IPS DF 4.7 (cell line): ENCODE results near the gene CAPN15.

Source experiments
- DNase-seq: peaks from one replicate; pipeline ENCODE4 v3.0.0-alpha.2; 2013; ENCODE audit warnings: low spot score; ENCODE audit errors: extremely low read depth

Gene CAPN15

DNA sequence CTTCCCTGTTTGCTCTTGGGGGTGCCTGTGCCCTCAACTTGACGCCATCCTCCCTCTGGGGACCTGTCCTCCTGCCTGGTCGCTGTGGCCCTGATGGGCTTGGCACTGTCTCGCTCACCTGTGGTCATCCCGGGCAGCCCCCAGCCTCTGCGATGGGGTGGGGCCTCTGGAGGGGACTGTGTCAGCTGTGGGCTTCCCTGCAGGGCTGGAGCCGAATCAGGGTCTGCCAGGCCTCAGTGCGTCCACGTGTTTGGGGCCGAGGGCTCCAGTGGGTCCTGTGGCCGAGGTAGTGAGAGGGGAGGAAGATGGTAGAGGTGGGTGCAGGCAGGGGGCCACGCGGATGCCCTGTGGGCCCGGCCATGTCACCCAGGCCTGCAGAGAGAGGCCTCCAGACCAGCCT lies 50.3 kb downstream of the CAPN15 start:
- no peak for DNase-seq

DNA sequence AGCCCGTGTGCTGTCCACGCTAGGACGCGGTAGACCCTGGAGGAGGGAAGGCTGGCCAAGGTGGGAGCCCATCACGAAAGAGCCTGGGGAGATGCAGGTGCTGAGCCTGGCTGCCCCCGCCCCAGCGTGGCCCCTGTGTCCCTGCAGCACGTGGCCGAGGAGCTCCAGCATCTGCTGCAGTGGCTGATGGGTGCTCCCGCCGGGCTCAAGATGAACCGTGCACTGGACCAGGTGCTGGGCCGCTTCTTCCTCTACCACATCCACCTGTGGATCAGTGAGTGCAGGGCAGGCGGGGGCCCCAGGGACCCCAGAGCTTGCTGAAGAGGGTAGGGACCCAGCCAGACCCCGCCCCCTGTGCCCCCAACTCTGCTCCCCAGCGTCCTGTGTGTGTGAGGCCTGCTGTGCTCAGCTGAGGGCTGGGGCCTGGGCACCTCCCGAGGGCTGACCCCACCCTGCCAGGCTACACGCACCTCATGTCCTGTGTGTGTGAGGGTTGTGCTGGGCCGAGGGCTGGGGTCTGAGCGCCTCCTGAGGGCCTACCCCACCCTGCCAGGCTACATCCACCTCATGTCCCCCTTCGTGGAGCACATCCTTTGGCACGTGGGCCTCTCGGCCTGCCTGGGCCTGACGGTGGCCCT lies 50.8 kb downstream of the CAPN15 start:
- DNase-seq: no peak

GRCh38 chr16:578870-579405 lies 51.4 kb downstream of the CAPN15 start:
- no peak for DNase-seq

DNA sequence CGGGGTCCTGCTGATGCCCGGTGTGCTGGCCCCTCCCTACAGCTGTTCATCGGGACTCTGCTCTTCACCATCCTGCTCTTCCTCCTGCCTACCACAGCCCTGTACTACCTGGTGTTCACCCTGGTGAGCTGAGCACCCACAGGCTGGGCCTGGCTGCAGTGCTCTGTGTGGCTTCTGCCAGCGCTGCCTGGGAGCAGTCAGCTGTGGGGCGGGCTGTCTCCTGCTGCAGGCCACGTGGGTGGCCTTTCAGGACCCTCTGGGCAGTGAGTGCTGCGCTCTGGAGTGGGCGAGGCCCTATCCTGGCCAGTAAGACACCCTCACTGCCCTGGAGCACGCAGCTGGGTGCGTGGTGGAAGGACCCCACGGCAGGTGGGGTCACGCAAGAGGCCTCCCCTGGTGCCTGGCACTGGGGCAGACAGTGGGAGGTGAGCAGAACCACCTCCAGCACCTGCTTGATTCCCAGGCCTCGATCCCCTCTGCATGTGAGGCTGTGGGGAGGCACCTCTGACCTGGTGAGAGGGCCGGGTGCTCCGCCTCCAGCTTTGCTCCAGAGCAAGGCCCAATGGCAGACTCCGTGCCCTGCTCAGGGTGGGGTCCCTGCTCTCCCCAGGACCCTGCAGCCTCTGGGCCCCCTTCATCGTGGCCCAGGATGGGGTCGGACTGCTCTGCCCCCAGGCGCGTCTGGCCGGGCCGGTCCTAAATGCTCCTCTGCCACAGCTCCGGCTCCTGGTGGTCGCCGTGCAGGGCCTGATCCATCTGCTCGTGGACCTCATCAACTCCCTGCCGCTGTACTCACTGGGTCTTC lies 52.8 kb downstream of the CAPN15 start:
- DNase-seq: no peak

- no peak for DNase-seq
Observed at GRCh38 chr16:580946-581498, 53.5 kb downstream of the CAPN15 start.

- no peak for DNase-seq
Observed at GRCh38 chr16:582218-582613, 54.7 kb downstream of the CAPN15 start.

DNA sequence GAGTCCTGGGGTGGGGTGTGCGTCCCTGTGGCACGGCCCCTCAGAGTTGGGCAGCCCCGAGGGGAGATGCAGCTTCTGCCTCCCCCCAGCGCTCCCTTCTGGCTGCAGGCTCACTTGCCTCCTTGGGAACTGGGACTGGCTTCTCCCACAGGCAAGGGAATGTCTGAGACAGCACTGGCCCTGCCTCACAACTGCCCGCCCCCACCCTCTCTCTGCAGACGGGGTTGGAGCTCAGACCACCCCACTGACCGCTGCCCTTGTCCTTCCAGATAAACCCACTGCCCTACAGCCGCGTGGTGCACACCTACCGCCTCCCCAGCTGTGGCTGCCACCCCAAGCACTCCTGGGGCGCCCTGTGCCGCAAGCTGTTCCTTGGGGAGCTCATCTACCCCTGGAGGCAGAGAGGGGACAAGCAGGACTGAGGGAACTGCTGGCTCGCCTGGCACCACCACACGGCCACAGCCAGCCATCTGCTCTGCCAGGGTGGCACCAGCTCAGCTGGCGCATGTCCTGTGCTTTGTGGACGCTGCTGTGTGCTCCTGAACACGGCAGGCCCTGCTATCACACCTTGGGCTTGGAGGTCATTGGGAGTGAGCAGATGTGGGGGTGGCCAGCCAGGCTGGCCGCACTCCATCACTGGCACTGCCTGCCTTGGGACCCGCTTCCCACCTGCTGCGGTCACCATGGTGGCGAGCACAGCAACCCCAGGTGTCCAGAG lies 55.3 kb downstream of the CAPN15 start:
- DNase-seq: no peak

DNA sequence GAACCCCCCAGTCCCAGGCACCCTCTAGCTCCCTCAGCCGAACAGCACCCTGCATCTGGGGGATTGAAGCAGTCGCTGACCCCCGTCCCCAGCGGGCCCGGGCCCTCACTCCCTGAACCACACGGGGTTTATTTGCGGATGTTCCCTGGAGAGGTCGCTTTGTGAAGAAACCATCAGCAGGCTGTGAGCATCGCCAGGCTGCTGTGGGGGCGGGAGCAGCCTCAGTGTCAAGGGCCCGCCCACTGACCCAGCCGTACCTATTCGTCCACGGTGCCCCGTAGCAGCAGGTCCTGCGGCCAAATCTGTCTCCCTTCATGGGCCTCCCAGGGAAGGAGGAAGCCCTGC lies 55.9 kb downstream of the CAPN15 start:
- no peak for DNase-seq

- DNase-seq: no peak
Observed at GRCh38 chr16:583815-584591, 56.5 kb downstream of the CAPN15 start.

GRCh38 chr16:585351-585750 lies 57.8 kb downstream of the CAPN15 start:
- no peak for DNase-seq

DNA sequence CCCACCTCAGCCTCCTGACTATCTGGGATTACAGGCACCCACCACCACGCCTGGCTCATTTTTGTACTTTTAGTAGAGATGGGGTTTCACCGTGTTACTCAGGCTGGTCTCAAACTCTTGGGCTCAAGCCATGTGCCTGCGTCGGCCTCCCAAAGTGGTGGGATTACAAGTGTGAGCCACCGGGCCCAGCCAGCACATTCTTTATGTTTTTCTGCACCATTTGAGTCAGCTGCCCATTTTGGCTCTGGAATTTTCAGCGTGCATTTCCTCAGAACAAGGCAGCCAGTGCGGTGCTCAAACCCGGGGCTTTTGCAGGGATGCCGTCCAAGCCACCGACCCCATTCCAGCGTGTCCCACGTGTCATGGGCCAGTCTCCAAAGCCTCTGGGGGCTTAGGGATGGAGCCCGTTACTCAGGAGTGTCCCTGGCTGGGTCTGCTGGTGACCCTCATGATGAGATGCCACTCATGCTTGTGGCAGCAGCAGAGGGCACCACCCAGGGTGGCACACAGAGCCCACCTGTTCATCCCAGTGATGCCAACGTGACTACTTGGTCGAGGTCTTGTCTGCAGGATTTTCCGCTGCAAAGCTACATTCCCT lies 58.6 kb downstream of the CAPN15 start:
- no peak for DNase-seq

- no peak for DNase-seq
Observed at GRCh38 chr16:586645-587590, 59.4 kb downstream of the CAPN15 start.

DNA sequence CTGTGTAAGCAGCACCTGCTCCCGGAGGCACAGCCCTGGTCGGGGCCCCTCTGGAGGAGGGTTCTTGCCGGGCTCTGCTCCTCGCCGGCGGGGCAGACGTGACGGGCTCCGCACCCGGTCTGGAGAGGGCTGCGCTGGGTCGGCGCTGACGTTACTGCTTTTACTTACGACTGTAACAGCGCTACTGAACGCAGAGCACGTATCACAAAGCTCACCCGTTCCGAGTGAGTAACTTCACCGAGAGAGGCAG lies 61.1 kb downstream of the CAPN15 start:
- no peak for DNase-seq

DNA sequence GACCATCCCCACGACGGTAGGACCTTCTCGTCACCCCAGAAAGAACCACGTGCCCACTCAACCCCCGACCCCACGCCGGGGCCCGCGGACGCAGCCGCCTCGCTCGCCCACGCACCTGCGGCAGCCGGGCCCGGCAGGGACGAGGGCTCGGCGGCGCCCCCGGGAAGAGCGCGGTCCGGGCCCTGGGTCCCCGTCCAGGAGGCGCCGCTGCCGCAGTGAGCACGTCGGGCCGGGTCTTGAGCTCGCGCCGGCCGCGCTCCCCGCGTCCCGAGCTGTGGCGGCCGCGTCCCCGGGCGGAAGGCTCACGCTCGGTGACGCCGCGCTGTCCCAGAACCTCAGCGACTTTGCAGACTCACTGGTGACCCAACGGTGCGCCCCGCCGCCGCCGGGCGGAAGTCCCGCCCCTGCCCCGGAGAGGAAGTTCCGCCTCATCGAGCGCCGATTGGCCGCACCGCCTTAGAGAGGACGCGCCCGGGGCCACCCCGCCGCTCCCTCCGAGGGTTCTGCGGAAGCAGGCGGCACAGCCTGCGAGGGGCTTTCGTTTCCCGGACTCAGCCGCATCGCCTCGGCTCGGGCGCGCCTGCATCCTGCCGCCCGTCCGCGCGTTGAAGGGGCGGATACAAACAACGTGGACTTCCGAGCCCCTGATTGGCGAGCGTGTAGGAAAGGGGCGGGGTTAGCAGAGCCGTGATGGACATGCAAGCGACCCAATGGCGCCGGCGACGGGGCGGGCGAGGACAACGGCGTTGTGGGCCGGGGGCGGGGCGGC lies 61.6 kb downstream of the CAPN15 start:
- DNase-seq: no peak

DNA sequence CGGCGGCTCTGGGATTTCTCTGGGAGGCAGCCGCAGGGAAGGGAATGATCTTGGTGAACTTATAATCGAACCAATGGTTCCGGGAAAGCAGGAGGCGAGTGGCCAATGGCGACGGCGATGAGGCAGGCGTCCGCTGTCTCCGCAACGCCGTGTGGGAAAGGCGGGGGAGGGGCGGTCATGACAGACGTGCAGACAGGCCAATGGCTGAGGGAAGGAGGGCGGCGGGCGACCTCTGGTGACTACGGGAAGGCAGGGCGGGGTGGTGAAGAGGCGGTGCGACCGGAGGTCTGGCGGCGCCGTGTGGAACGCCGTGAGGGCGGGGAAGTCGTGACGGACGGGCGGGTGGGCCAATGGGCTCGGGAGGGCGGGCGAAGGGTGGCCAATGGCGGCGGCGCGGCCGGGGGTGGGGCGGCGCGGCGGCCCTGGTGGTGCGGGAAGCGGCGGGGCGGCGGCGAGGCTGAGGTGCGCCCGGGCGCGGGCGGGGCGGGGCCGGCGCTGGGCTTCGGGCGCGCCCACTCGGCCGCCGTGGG lies 62.2 kb downstream of the CAPN15 start, which contains the start of gene RAB40C:
RAB40C (plus strand) TSS at position 409 of the 530 bp plus-strand sequence. CDS start 226 bp downstream, outside the sequence.
- no peak for DNase-seq

DNA sequence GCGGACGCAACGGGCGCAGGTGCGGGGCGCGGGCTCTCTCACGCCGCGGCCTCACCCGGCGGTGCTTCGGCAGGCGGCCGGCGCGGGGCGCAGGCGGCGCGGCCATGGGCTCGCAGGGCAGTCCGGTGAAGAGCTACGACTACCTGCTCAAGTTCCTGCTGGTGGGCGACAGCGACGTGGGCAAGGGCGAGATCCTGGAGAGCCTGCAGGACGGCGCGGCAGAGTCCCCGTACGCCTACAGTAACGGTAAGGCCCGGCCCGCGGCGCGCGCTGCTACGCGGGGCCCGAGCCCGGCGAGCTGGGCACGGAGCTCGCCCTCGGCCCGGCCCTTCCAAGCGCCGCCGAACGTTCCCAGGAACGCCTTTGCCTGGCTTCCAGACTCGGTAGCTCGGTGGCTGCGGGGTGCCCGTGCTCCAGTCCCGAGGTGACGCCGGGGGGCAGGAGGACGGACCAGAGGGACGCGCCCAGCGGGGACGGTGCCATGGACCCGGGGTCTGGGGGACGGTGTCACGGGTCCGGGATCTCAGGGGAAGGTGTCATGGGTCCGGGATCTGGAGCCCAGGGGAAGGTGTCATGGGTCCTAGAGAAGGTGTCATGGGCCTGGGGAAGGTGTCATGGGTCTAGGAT lies 62.8 kb downstream of the CAPN15 start:
- DNase-seq: no peak

DNA sequence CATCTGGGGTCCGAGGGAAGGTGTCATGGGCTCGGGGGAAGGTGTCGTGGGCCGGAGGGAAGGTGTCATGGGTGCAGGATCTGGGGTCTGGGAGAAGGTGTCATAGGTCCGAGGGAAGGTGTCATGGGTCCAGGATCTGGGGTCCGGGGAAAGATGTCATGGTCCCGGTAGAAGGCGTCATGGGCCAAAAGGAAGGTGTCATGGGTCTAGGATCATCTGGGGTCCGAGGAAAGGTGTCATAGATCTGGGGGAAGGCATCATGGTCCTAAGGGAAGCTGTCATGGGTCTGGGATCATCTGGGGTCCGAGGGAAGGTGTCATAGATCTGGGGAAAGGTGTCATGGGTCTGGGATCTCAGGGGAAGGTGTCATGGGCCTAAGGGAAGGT lies 63.3 kb downstream of the CAPN15 start:
- no peak for DNase-seq

GRCh38 chr16:591231-591630 lies 63.7 kb downstream of the CAPN15 start:
- no peak for DNase-seq
